BJ (cell line): Measurements from ENCODE around the gene WASF3. TPM values are rescaled to one million over a fixed set of nuclear protein-coding genes. Genes with fewer than 3 reads are reported as not detected.

Source experiments
- CTCF ChIA-PET: fragments of 350-600 bp; formaldehyde crosslinking; extraction: SDS; loops from one replicate; lab custom pipeline; 2021; ENCODE audit warnings: antibody characterized with exemption, inconsistent platforms; lab: Yijun Ruan, JAX
- POLR2A ChIA-PET: fragments of 300-600 bp; sonication (Branson Sonifier 250); formaldehyde crosslinking; extraction: SDS; loops from one replicate; lab custom pipeline; 2021; ENCODE audit warnings: antibody characterized with exemption; lab: Charles Lee
- DNase-seq: peaks from one replicate; pipeline ENCODE4 v3.0.0-alpha.2; 2011; ENCODE audit warnings: low read depth
- H3K27me3 ChIP-seq: 2 replicates; pipeline ENCODE4 v1.6.0; 2011; ENCODE audit warnings: low read length; ENCODE audit not compliant: control insufficient read depth, insufficient read depth
- H3K36me3 ChIP-seq: 2 replicates; pipeline ENCODE4 v1.5.1; 2011; ENCODE audit warnings: low read length; ENCODE audit not compliant: control insufficient read depth, insufficient read depth
- H3K4me3 ChIP-seq: 2 replicates; pipeline ENCODE4 v1.5.1; 2011; ENCODE audit warnings: low read depth, mild to moderate bottlenecking, control low read depth, low read length
- polyA plus RNA-seq: library from polyadenylated mRNA; depleted of rRNA; stranded (reverse); fragments of >200 nt; gene quantifications from 2 replicates; pipeline ENCODE4 v1.2.3, GENCODE V29; 2011
- TF ChIP-seq, protein P1 (sequence below): IDR thresholded peaks from 2 replicates; pipeline ENCODE4 v1.5.1; 2011; ENCODE audit warnings: low read depth, mild to moderate bottlenecking, control low read depth, inconsistent platforms, low read length, moderate library complexity; ENCODE audit not compliant: insufficient read depth

The WASF3 gene
- polyA plus RNA-seq, 1 experiment = 9.5 TPM

DNA sequence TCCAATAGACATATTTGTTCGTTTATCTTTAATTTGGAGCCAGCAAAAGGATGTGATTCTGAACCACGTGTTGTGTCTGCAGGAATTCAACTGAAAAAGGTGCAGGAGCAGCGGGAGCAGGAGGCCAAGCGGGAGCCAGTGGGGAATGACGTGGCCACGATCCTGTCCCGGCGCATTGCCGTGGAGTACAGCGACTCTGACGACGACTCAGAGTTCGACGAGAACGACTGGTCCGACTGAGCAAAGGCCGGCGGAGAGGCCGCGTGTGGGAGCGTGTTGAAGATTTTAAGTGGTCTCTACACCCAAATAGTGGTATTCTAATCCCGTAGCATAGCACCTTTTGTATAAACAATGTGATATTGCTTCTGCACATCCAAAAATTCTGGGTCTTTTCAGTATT lies 128.1 kb downstream of the WASF3 start:
- TF ChIP-seq, protein P1, sequence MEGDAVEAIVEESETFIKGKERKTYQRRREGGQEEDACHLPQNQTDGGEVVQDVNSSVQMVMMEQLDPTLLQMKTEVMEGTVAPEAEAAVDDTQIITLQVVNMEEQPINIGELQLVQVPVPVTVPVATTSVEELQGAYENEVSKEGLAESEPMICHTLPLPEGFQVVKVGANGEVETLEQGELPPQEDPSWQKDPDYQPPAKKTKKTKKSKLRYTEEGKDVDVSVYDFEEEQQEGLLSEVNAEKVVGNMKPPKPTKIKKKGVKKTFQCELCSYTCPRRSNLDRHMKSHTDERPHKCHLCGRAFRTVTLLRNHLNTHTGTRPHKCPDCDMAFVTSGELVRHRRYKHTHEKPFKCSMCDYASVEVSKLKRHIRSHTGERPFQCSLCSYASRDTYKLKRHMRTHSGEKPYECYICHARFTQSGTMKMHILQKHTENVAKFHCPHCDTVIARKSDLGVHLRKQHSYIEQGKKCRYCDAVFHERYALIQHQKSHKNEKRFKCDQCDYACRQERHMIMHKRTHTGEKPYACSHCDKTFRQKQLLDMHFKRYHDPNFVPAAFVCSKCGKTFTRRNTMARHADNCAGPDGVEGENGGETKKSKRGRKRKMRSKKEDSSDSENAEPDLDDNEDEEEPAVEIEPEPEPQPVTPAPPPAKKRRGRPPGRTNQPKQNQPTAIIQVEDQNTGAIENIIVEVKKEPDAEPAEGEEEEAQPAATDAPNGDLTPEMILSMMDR = no peak
- POLR2A ChIA-PET = no interaction called here

DNA sequence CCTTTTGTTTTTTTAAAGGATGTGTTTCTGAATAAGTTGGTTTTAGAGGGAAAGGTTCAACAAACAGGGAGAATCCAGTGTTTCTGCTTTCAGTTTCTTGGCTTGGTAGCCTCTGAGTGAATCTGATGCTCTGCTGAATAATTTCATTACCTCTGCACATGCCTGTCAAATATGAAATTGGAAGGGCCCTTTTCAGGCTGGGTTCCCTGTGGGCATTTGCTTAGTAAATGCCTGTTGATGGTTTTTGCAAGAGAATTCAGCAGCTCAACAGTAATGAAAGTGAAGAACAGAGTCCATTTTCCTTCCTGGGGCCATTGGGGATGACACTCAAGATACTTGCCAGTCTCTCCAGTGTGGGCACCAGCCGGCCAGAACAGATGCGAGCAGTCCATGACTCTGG lies 128.8 kb downstream of the WASF3 start:
- CTCF ChIA-PET = interaction anchor here (3.2 kb wide), 1 partner anchor 12 kb away, joined by 21 read pairs; no protein-coding TSS in a partner anchor
- TF ChIP-seq, protein P1 = no peak
- no peak for DNase-seq
- Histone ChIP-seq H3K27me3 (no peaks in the 10 kb centered on the region), H3K36me3 (peaks cover 20% of the 10 kb centered on the region), H3K4me3 (no peak overlapping the region)
- POLR2A ChIA-PET = no interaction called here

More for the DNA sequence above, 128.1 kb downstream of the WASF3 start:
- H3K4me3 ChIP-seq = no peak overlapping the region
- peaks cover 22% of the 10 kb centered on the region for H3K36me3 ChIP-seq
- no peaks in the 10 kb centered on the region for H3K27me3 ChIP-seq
- no peak for DNase-seq
- CTCF ChIA-PET = interaction anchor here (1.3 to 3.4 kb wide), 3 partner anchors 11 to 189 kb away, joined by 4 to 9 read pairs (median 5); no protein-coding TSS in a partner anchor

DNA sequence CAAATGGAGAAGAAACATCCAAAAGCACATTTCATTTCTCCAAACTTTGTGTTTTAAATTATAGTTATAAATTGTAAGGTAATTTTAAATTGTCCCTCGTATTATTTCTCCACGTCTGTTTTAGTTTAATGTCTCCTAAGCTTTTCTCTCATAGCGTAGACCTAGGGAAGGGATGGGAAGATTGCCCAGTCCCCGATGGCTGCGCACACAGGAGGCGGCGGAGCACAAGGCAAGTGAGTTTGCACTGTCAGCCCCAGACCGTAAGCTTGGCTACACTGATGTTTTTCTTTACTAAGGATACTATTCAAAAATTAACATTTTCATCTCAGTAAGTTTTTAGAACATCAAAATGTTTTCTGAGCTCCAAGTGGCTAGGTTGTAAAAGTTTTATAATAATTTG lies 130.8 kb downstream of the WASF3 start:
- Histone ChIP-seq H3K4me3 (no peak overlapping the region), H3K27me3 (no peaks in the 10 kb centered on the region), H3K36me3 (peaks cover 8% of the 10 kb centered on the region)
- ChIA-PET CTCF (interaction anchor here (0.6 to 3.2 kb wide), 4 partner anchors 10 to 306 kb away, joined by 3 to 21 read pairs (median 3); no protein-coding TSS in a partner anchor), POLR2A (no interaction called here)
- TF ChIP-seq, protein P1 = no peak
- no peak for DNase-seq

DNA sequence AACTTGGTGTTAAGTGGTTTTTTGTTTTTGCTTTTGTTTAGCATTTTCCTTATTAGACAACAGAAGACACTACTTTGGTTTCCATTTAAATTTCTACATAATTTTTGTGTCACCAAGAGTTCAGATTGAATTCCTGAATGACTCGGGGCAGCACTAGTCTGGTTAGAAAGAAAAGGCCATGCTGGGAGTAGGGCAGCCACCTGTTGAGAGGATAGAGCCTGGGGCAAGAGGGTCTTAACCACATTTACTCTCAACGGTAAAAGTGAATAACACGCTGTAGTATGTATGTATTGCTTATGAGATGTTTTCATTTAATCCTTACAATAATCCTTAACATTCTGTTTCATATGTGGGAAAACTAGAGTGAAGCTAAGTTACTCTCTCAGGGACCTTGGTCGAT lies 131.5 kb downstream of the WASF3 start:
- POLR2A ChIA-PET = no interaction called here
- Histone ChIP-seq H3K27me3 (no peaks in the 10 kb centered on the region), H3K4me3 (no peak overlapping the region), H3K36me3 (peaks cover 5% of the 10 kb centered on the region)
- TF ChIP-seq, protein P1 = no peak
- CTCF ChIA-PET = interaction anchor here (0.8 to 3.2 kb wide), 4 partner anchors 9 to 504 kb away, joined by 3 to 21 read pairs (median 3); no protein-coding TSS in a partner anchor
- DNase-seq = no peak

DNA sequence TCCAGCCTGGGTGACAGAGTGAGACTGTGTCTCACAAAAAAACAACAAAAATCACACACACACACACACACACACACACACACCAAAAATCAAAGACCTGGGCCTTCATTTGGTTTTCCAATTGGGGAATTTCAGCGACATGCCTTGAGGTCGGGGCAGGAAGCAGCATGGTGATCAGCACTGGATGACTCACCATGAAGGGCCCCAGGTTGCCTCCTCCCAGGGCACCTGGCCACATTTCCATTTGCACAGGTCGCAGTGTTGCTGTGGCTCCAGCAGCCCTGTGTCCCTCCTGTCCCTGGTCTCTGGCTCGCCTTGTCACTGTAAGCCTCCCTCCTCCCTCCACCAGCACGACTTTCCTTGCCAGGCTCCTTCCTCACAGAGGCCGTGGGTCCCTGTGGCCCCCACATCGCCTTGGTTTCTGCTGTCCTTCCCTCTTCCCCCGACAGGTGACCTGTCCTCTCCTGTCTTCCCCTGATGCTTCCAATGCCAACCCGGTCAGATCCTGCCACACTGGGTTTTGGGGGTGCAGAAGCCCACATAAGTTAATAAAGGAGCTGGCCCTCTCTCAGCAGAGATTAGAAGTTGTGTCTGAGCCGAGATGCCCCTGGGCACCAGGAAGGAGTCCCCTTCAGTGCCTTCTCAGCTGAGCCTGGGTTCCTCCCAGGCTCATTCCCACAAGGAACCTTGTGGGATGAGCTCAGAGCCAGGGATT lies 136.4 kb downstream of the WASF3 start:
- DNase-seq = no peak
- ChIA-PET CTCF (interaction anchor here (0.6 to 6.5 kb wide), 3 partner anchors 12 to 509 kb away, joined by 3 to 116 read pairs (median 6); no protein-coding TSS in a partner anchor), POLR2A (no interaction called here)
- Histone ChIP-seq H3K4me3 (no peak overlapping the region), H3K36me3 (no peaks in the 10 kb centered on the region; the same call in 1 of the 2 replicates), H3K27me3 (no peaks in the 10 kb centered on the region)
- TF ChIP-seq, protein P1 = no peak
